ENCODE data around the gene LRTM2.

DNA sequence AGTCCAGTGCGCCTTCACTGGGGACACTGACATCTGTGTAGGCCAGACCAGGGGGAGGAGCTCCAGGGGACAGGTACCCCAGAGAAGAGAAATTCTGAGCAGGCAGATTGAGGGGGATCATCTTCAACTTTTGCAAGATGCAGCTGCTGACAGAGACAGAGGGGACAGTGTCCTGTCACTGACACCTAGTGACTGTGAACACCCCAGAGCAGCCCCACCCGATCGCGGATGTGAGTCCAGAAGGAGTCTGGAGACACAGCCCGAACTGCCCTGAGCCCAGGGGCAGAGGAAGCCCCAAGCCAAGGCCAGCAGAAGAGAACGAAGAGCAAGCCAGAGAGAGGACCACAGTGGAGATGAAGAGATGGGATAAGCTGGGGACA is 21.7 kb upstream of the LRTM2 start:
- TF ChIP-seq, protein P1, sequence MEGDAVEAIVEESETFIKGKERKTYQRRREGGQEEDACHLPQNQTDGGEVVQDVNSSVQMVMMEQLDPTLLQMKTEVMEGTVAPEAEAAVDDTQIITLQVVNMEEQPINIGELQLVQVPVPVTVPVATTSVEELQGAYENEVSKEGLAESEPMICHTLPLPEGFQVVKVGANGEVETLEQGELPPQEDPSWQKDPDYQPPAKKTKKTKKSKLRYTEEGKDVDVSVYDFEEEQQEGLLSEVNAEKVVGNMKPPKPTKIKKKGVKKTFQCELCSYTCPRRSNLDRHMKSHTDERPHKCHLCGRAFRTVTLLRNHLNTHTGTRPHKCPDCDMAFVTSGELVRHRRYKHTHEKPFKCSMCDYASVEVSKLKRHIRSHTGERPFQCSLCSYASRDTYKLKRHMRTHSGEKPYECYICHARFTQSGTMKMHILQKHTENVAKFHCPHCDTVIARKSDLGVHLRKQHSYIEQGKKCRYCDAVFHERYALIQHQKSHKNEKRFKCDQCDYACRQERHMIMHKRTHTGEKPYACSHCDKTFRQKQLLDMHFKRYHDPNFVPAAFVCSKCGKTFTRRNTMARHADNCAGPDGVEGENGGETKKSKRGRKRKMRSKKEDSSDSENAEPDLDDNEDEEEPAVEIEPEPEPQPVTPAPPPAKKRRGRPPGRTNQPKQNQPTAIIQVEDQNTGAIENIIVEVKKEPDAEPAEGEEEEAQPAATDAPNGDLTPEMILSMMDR (conservative IDR thresholded peaks at IDR 0.05; ENCODE audit: low read depth, low read length), result no peak
- TF ChIP-seq EZH2phosphoT487 (IDR thresholded peaks at IDR 0.05; ENCODE audit: borderline replicate concordance, low read length), result no peak
- no peak for TF ChIP-seq EZH2 (IDR thresholded peaks at IDR 0.05; ENCODE audit: low read length, unreplicated experiment)

Data from PC-3 (cell line).